SK-N-DZ (cell line): ENCODE data around the gene NANS. TPM values are rescaled to one million over a fixed set of nuclear protein-coding genes. Genes with fewer than 3 reads are reported as not detected.
A peak's percentile ranks its signal among the peaks of the same experiment; 100 is the strongest.
"Not testable (repeated sequence)": the region's sequence is repeated elsewhere in the genome, so short reads cannot be mapped to it uniquely, and the experiment has no call there.

Source experiments
- DNase-seq: peaks from one replicate; pipeline ENCODE4 v3.0.0-alpha.2; 2015; ENCODE audit warnings: low spot score
- polyA plus RNA-seq, 2 experiments: library from polyadenylated mRNA; depleted of rRNA; stranded (reverse); fragments of >200 nt; gene quantifications; 2 replicates each; pipeline ENCODE4 v1.2.3, GENCODE V29; 2014

The NANS gene
- 53.1 and 63.8 TPM in 2 replicates for polyA plus RNA-seq (2014; cell fraction: cytosol; rRNA removed)
- 26.3 and 35.6 TPM in 2 replicates for polyA plus RNA-seq (2014; cell fraction: nucleus; rRNA removed)

GRCh38 chr9:98056269-98057137, at the start of gene NANS:
Gene NANS (plus strand): TSS chr9:98056732. CDS start chr9:98056809, 77 bp downstream.
- peak; percentile 95 for DNase-seq

- DNase-seq, result no peak
These were observed 49.1 kb upstream of the NANS start for GRCh38 chr9:98007251-98007928.

GRCh38 chr9:98008764-98009163, 47.8 kb upstream of the NANS start:
- DNase-seq, result no peak

- DNase-seq, result no peak
These were observed 47.1 kb upstream of the NANS start for GRCh38 chr9:98009437-98009836.

- DNase-seq, result no peak
These were observed 46.6 kb upstream of the NANS start for GRCh38 chr9:98009936-98010335.

GRCh38 chr9:98010445-98010844, 46.1 kb upstream of the NANS start:
- DNase-seq, result no peak

GRCh38 chr9:98011122-98011521, 45.4 kb upstream of the NANS start:
- no peak for DNase-seq

- DNase-seq, result no peak
These were observed 40.3 kb upstream of the NANS start for GRCh38 chr9:98016137-98016680.

- DNase-seq, result no peak
These were observed 39.2 kb upstream of the NANS start for GRCh38 chr9:98017306-98017705.

- no peak for DNase-seq
These were observed 38.2 kb upstream of the NANS start for GRCh38 chr9:98018347-98018746.

- DNase-seq, result no peak
These were observed 37.4 kb upstream of the NANS start for GRCh38 chr9:98019098-98019497.

GRCh38 chr9:98019869-98020268, 36.7 kb upstream of the NANS start:
- DNase-seq, result not testable (repeated sequence)

GRCh38 chr9:98020476-98021145, 35.9 kb upstream of the NANS start:
- DNase-seq, result no peak

GRCh38 chr9:98021306-98022040, 35.1 kb upstream of the NANS start:
- DNase-seq, result no peak

GRCh38 chr9:98022447-98022846, 34.1 kb upstream of the NANS start:
- no peak for DNase-seq

GRCh38 chr9:98024702-98025101, 31.8 kb upstream of the NANS start:
- DNase-seq, result no peak

- DNase-seq, result no peak
These were observed 25.4 kb upstream of the NANS start for GRCh38 chr9:98031169-98031568.

- DNase-seq, result no peak
These were observed 24.6 kb upstream of the NANS start for GRCh38 chr9:98031935-98032334.

GRCh38 chr9:98034593-98035546, 21.7 kb upstream of the NANS start:
- peak; percentile 70 for DNase-seq

GRCh38 chr9:98037357-98037756, 19.2 kb upstream of the NANS start:
- DNase-seq, result no peak
